ENCODE results near the gene SLC4A9. TPM values are rescaled to one million over a fixed set of nuclear protein-coding genes. Genes with fewer than 3 reads are reported as not detected.
"Not testable (repeated sequence)": the region's sequence is repeated elsewhere in the genome, so short reads cannot be mapped to it uniquely, and the experiment has no call there.

Gene SLC4A9
- total RNA-seq, 1 donor from 2014 or later = 0.10 TPM

- ATAC-seq (no peak), DNase-seq (ENCODE audit: low spot score) (no peak)
Observed at GRCh38 chr5:140338336-140338735, 21.7 kb upstream of the SLC4A9 start.

- ATAC-seq = peak; percentile 63
- DNase-seq (ENCODE audit: low spot score) = no peak
Observed at GRCh38 chr5:140338908-140339307, 21.1 kb upstream of the SLC4A9 start.

DNA sequence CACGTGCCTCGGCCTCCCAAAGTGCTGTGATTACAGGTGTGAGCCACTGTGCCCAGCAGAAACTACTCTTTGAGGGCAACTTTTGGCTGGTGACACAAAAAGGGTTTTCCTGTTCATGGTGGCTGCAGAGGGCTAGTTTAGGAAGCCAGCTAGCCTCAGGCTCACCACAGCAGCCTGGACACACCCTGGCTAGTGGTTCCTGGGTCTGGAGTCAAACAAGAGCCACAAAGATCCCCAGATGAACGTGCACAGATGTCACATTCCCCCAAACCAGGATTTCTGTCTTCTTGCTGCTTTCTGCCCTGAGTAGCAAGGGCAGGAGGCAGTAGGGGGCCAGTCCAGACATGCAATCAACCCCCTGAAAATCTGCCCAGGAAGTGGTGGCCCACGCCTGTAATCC lies 20.4 kb upstream of the SLC4A9 start:
- no peak for DNase-seq (ENCODE audit: low spot score)
- ATAC-seq = no peak

GRCh38 chr5:140340605-140341121 lies 19.3 kb upstream of the SLC4A9 start:
- no peak for DNase-seq (ENCODE audit: low spot score)

DNA sequence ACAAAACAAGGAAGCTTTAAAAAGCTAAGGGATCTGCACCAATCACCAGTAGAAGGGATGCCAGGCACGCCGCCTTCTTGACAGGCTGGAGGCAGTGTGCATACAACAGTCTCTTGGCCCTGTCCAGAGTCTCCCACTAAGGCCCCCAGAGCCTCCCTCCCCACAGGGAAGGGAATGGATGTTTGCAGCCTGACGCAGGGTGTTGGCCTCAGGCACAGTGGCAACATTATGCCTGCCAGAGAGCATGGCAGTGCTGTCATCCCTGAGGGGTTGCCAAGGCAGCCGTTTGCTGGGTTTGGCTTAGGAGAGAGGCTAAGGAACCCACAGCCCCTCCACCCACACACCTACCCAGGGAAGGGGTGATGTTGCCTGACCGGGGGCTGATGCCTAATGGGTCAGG lies 18.4 kb upstream of the SLC4A9 start:
- ATAC-seq (no peak), DNase-seq (ENCODE audit: low spot score) (no peak)

More at GRCh38 chr5:140340605-140341121, 19.3 kb upstream of the SLC4A9 start:
- no peak for ATAC-seq

GRCh38 chr5:140342287-140342686 lies 17.7 kb upstream of the SLC4A9 start:
- ATAC-seq (no peak), DNase-seq (ENCODE audit: low spot score) (no peak)

GRCh38 chr5:140342896-140343295 lies 17.1 kb upstream of the SLC4A9 start:
- no peak for ATAC-seq
- DNase-seq (ENCODE audit: low spot score) = no peak

- ATAC-seq = not testable (repeated sequence)
Observed at GRCh38 chr5:140343849-140344248, 16.1 kb upstream of the SLC4A9 start.

GRCh38 chr5:140344683-140345423 lies 15.1 kb upstream of the SLC4A9 start:
- DNase-seq (ENCODE audit: low spot score) (no peak), ATAC-seq (no peak)

More at GRCh38 chr5:140343849-140344248, 16.1 kb upstream of the SLC4A9 start:
- DNase-seq (ENCODE audit: low spot score) = not testable (repeated sequence)

- DNase-seq (ENCODE audit: low spot score) (peak; percentile 67), ATAC-seq (peak; percentile 64)
Observed at GRCh38 chr5:140345919-140346347, 14.1 kb upstream of the SLC4A9 start.

- peak; percentile 92 for DNase-seq (ENCODE audit: low spot score)
- peak; percentile 91 for ATAC-seq
Observed at GRCh38 chr5:140346348-140347221, 13.4 kb upstream of the SLC4A9 start, which contains the start of gene HBEGF. HBEGF (minus strand) TSS chr5:140346603; CDS start chr5:140346328, 275 bp downstream.

- DNase-seq (ENCODE audit: low spot score) = no peak
- ATAC-seq = no peak
Observed at GRCh38 chr5:140347360-140347759, 12.6 kb upstream of the SLC4A9 start.

DNA sequence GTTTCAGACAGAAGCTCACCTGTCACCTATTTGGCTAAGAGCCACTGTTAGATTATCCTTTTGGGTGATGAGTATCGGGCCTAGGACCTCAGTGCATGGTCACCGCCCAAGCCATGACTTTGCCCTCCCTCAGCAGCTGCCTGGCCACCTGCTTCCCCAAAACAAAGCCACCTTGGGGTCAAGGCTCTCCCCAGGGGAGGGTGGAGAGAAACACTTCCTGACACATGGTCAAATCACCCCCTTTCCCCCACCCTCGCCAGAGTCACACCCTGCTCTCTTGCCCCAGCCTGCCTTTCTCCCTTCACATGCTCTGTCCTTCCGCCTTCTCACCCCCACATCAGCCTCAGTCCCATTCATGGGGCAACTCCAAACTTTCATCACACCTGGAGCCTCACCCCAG lies 11.9 kb upstream of the SLC4A9 start:
- ATAC-seq (no peak), DNase-seq (ENCODE audit: low spot score) (no peak)

DNA sequence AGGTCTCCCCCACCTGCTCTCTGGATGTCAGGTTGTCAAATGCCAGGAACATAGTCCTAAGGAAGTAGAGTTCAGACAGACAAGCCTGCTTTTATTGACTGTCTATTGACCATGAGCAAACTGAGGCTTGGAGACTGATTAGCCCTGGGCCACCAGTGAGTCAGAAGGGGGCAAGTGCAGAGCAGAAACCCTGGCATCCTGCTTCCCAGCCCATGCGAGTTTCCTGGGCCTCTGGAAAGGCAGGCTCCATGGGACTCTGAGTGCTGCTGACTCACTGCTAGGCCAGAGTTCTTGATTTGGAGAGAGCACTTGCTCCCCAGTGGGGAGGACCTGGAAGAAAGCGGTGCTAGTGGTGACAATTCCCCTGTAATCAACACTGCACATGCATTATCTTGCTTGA lies 10.8 kb upstream of the SLC4A9 start:
- no peak for DNase-seq (ENCODE audit: low spot score)
- ATAC-seq = no peak

DNA sequence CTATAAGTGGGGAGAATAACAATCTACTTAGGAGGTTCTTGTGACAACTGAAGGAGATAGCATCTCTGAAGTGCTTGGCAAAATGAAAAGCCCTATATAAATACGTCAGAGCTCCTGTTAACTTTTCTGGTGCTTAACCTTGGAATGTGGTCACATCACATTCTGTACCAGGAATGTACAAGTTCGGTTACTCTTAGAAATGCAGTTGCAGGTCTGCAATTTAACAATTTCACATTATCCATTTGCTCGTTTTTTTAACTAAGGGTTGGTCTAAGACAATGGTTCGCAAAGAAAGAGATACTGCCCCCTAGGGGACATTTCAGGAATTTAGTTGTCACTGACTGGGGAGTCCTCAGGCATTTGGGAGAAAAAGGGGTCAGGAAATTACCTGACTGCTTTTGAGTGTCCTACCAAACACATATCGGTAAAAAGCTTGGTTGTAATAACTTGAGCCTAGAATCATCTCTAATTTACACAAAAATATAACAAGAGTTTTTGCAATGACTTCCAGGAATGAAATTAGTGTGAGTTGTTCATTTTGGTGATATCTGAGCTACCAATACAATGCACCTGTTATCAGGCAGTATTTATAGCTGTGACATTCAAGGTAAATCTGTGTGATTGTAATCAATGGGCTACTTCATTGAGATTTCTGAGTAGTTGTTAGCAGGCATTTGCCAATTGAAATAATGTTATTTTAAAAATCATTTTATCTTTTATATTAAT lies 8.2 kb upstream of the SLC4A9 start:
- DNase-seq (ENCODE audit: low spot score) = no peak
- ATAC-seq = peak; percentile 76

GRCh38 chr5:140355546-140355945 lies 4.4 kb upstream of the SLC4A9 start:
- ATAC-seq = no peak
- DNase-seq (ENCODE audit: low spot score) = no peak

DNA sequence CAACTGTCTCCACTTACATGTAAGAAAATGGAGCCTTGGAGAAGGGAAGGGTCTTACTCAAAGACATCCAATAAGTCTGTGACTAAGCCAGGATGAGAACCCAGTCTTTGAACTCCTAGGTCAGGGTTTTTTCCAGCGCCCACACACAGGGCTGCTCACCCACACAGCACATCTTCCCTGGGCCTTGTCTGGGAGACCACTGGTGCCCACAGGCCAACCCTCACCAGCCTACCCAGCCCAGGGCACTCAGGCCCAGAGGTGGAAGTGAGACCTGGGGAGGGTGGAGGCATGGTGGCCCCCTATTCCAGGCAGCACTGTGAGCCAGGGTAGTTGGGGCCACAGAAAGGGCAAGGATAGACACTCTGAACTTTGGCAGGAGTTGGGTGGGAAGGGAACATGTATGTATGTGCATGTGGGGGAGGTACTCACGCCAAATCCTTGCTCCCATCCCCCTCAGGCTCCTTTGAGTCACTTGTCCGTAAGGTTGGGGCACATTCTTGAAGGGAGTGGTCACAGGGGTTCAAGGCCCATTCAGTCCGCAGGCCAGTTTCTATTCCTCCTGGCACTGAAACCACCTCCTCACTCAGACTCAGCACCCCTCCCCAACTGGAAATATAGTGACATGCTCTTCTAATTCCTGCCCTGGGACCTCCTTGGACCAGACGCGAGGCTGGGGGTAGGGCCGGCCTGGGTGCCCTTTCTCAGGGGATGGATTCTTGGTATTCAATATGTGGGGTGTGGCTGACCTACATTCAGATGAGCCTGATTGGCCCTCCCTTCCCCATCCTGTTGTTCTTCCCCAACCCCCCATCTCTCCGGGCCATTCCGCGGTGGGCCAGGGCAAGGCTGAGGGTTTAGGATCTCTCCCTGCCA lies 2.9 kb upstream of the SLC4A9 start:
- ATAC-seq = no peak
- no peak for DNase-seq (ENCODE audit: low spot score)

DNA sequence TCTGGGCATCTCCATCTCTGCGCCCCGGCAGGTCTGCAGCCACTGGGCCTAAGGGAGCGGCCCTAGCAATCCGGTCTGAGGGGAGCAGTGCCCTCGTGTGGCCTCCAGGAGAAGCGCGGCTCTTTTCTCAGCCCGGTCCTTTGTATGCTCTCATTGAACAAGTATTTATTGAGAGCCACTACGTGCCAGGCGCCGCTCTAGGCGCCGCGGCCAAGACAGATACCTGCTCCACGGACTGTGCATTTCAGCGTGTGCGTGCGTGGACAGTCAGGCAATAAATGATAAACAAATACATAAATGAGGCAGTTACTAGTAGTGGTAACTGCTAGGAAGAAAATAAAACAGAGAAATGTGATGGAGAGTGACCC lies 2.3 kb upstream of the SLC4A9 start:
- ATAC-seq = peak; percentile 97
- peak; percentile 83 for DNase-seq (ENCODE audit: low spot score)

DNA sequence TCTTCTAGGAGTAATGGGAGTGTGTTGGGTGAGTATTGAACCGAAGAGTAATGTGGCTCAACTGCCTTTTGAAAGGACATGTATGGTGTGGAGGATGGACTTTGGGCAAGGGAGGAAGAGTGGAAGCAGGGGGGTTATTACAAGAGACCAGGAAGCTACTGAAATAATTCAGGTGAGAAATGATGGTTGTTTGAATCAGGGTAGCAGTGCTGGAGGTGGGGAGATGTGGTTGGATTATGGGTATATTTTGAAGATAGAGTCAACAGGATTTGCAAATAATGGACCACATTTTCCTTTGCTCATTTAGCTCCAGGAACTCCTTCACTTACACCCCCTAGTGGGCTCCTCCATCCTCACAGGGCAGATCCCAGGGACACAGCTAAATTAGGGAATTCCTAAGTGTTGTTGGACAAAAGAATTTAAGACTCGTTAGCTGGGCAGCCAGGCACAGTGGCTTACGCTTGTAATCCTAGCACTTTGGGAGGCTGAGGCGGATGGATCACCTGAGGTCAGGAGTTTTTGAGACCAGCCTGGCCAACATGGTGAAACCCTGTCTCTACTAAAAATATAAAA lies 1.2 kb upstream of the SLC4A9 start:
- DNase-seq (ENCODE audit: low spot score) (no peak), ATAC-seq (no peak)
